ENCODE results near the gene TEAD1. TPM values are rescaled to one million over a fixed set of nuclear protein-coding genes. Genes with fewer than 3 reads are reported as not detected.

The TEAD1 gene
- total and polyA plus RNA-seq, 4 donors: 9.1 to 38.4 (median 10.7) TPM

DNA sequence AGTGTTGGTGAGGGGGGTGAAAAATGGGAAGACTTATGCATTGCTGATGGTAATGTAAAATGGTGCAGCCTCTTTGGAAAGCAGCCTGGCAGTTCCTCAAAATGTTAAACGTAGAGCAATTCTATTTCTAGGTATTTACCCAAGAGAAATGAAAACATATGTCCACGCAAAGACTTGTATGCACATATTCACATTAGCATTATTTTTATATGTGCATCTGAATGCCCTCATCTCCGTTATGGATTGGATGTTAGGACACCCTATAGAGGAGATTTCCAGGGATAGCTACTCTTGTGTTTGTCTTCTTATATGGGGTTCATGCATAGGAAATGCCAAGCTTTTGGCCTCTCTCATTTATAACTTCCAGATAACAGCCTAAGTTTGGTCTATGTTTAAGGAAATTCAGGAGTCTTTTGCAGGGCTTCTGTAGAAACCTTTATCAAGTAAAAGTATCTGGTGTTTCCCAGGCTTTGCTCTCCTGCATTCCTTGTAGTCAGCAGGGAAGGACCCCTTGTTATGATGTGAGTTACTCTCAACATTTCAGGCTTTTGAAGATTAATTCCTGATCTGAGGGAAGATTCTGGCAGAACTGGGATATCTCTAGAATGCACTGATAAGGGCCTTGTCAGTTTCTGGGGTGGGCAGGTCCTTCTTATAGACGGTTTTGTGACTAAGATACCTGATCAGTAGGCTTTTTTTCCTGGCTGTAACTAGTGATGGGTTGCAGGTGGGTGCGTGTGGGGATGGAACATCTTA, 116.8 kb downstream of the TEAD1 start:
- TF ChIP-seq, protein P1, sequence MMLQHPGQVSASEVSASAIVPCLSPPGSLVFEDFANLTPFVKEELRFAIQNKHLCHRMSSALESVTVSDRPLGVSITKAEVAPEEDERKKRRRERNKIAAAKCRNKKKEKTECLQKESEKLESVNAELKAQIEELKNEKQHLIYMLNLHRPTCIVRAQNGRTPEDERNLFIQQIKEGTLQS (IDR thresholded peaks at IDR 0.05): no peak
- no peak for TF ChIP-seq REST (IDR thresholded peaks at IDR 0.05)
- no peak for TF ChIP-seq FOXA2 (IDR thresholded peaks at IDR 0.05)
- TF ChIP-seq, protein P2, sequence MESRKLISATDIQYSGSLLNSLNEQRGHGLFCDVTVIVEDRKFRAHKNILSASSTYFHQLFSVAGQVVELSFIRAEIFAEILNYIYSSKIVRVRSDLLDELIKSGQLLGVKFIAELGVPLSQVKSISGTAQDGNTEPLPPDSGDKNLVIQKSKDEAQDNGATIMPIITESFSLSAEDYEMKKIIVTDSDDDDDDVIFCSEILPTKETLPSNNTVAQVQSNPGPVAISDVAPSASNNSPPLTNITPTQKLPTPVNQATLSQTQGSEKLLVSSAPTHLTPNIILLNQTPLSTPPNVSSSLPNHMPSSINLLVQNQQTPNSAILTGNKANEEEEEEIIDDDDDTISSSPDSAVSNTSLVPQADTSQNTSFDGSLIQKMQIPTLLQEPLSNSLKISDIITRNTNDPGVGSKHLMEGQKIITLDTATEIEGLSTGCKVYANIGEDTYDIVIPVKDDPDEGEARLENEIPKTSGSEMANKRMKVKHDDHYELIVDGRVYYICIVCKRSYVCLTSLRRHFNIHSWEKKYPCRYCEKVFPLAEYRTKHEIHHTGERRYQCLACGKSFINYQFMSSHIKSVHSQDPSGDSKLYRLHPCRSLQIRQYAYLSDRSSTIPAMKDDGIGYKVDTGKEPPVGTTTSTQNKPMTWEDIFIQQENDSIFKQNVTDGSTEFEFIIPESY (IDR thresholded peaks at IDR 0.05): no peak
- no peak for TF ChIP-seq FOXA1 (IDR thresholded peaks at IDR 0.05)
- TF ChIP-seq EGR1 (IDR thresholded peaks at IDR 0.05; ENCODE audit: low read depth in 2 of 2): no peak
- TF ChIP-seq JUND (IDR thresholded peaks at IDR 0.05): no peak
- TF ChIP-seq RXRA (IDR thresholded peaks at IDR 0.05): no peak
- TF ChIP-seq HNF4G (IDR thresholded peaks at IDR 0.05): no peak
- no peaks in the 10 kb centered on the region for H3K27me3 ChIP-seq (ENCODE audit: control insufficient read depth in 4 of 4, insufficient read depth in 4 of 4, low read length in 3 of 4)
- no peak for DNase-seq (ENCODE audit: low spot score)

DNA sequence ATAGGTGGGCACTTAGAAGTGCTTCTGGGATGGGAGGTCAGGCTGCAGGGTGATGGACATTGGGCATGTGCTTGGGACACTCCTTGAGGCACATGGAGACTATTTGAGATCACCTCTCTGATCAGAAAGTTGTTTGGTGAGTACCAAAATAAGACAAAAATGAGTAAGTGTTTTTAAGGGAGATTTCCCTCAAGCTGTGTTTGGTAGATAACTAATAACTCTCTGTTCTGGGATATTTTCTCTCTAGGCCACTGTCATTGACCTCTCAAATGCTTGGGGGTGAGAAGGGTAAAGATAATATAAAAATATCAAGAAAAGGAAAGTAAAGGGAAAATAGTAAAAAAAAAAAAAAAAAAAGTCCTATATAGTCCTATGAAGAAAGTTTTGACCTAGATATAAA, 117.8 kb downstream of the TEAD1 start:
- DNase-seq (ENCODE audit: low spot score): no peak
- no peaks in the 10 kb centered on the region for H3K27me3 ChIP-seq (ENCODE audit: control insufficient read depth in 4 of 4, insufficient read depth in 4 of 4, low read length in 3 of 4)
- H3K9ac ChIP-seq (ENCODE audit: low read depth in 1 of 2, low read length in 2 of 2): no peak overlapping the region
- H3K4me1 ChIP-seq (ENCODE audit: control insufficient read depth in 4 of 4, insufficient read depth in 4 of 4, low read length in 3 of 4): peaks cover 0 to 3% (median 0%) of the 10 kb centered on the region in 4 donors
- H3K4me3 ChIP-seq (ENCODE audit: low read depth in 1 of 3, low read length in 3 of 3): no peak overlapping the region
- H3K9me3 ChIP-seq (ENCODE audit: control insufficient read depth in 4 of 4, low read length in 3 of 4): no peaks in the 10 kb centered on the region
- peaks cover 0 to 4% (median 2%) of the 10 kb centered on the region in 4 donors for H3K36me3 ChIP-seq (ENCODE audit: control insufficient read depth in 4 of 4, insufficient read depth in 3 of 4, low read depth in 1 of 4, low read length in 3 of 4)
- no peak overlapping the region for H3K27ac ChIP-seq (ENCODE audit: low read depth in 1 of 2, low read length in 2 of 2)
- no peak for TF ChIP-seq JUND (IDR thresholded peaks at IDR 0.05)
- TF ChIP-seq GABPA (IDR thresholded peaks at IDR 0.05 in 1 of 2, conservative IDR thresholded peaks at IDR 0.05 in 1 of 2): no peak
- TF ChIP-seq YY1 (IDR thresholded peaks at IDR 0.05): no peak
- TF ChIP-seq CTCF (IDR thresholded peaks at IDR 0.05; ENCODE audit: low read depth, low read length, missing input control): no peak
- TF ChIP-seq NR2F2 (IDR thresholded peaks at IDR 0.05): no peak
- no peak for TF ChIP-seq MAX (IDR thresholded peaks at IDR 0.05)
- no peak for TF ChIP-seq RXRA (IDR thresholded peaks at IDR 0.05)
- no peak for TF ChIP-seq TAF1 (conservative IDR thresholded peaks at IDR 0.05)
- no peak for TF ChIP-seq SP1 (IDR thresholded peaks at IDR 0.05)
- no peak for TF ChIP-seq FOXA1 (IDR thresholded peaks at IDR 0.05)
- TF ChIP-seq EGR1 (IDR thresholded peaks at IDR 0.05; ENCODE audit: low read depth in 2 of 2): no peak
- TF ChIP-seq, protein P2 (IDR thresholded peaks at IDR 0.05): no peak
- no peak for TF ChIP-seq HNF4A (conservative IDR thresholded peaks at IDR 0.05)
- TF ChIP-seq, protein P1 (IDR thresholded peaks at IDR 0.05): no peak

More for the DNA sequence above, 116.8 kb downstream of the TEAD1 start:
- peaks cover 0 to 3% (median 0%) of the 10 kb centered on the region in 4 donors for H3K4me1 ChIP-seq (ENCODE audit: control insufficient read depth in 4 of 4, insufficient read depth in 4 of 4, low read length in 3 of 4)
- 84% methylated on average over 5 of the region's 5 CpGs for WGBS
- H3K36me3 ChIP-seq (ENCODE audit: control insufficient read depth in 4 of 4, insufficient read depth in 3 of 4, low read depth in 1 of 4, low read length in 3 of 4): peaks cover 0 to 4% (median 2%) of the 10 kb centered on the region in 4 donors
- no peaks in the 10 kb centered on the region for H3K9me3 ChIP-seq (ENCODE audit: control insufficient read depth in 4 of 4, low read length in 3 of 4)
- no peak overlapping the region for H3K27ac ChIP-seq (ENCODE audit: low read depth in 1 of 2, low read length in 2 of 2)
- H3K9ac ChIP-seq (ENCODE audit: low read depth in 1 of 2, low read length in 2 of 2): no peak overlapping the region
- no peak overlapping the region for H3K4me3 ChIP-seq (ENCODE audit: low read depth in 1 of 3, low read length in 3 of 3)

Data from liver (tissue), 9 donors.